ENCODE results near the gene FAM117B. TPM values are rescaled to one million over a fixed set of nuclear protein-coding genes. Genes with fewer than 3 reads are reported as not detected.

The FAM117B gene
- total RNA-seq, 1 donor from 2014 or later, result 7.1 TPM

- no peak for DNase-seq (ENCODE audit: low read depth)
- TF ChIP-seq CTCF (conservative IDR thresholded peaks at IDR 0.05; ENCODE audit: low read depth, low read length), result no peak
- H3K4me3 ChIP-seq (ENCODE audit: low read depth, low read length), result no peak overlapping the region
Observed at GRCh38 chr2:202679980-202680379, 45.2 kb downstream of the FAM117B start.

- TF ChIP-seq CTCF (conservative IDR thresholded peaks at IDR 0.05; ENCODE audit: low read depth, low read length), result no peak
- no peak overlapping the region for H3K4me3 ChIP-seq (ENCODE audit: low read depth, low read length)
- DNase-seq (ENCODE audit: low read depth), result no peak
Observed at GRCh38 chr2:202680512-202680911, 45.7 kb downstream of the FAM117B start.

DNA sequence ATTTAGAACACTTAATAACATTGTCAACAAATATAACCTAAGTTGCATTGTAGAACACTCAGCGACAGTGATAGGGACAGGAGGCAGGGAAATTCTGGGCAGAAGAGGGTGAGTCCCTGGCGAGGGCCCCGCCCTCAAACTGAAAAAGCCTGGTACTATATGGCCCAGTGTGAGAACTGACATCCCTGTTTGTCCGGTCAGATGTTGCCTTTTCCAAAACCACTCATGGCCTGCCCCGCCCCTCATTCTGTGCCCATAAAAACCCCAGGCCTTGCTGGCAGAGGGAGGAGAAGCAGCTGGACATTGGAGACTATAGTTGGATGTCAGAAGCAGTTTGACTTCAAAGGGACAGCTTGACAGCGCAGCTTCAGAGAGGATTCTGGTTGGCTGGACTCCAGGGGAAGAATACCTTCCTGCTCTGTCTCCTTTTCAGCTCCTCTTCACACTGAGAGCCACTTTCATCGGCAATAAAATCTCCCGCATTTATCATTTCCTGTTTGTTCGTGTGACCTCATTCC is 47.0 kb downstream of the FAM117B start:
- no peak overlapping the region for H3K4me3 ChIP-seq (ENCODE audit: low read depth, low read length)
- no peak for DNase-seq (ENCODE audit: low read depth)
- TF ChIP-seq CTCF (conservative IDR thresholded peaks at IDR 0.05; ENCODE audit: low read depth, low read length), result no peak

- TF ChIP-seq CTCF (conservative IDR thresholded peaks at IDR 0.05; ENCODE audit: low read depth, low read length), result no peak
- DNase-seq (ENCODE audit: low read depth), result no peak
- no peak overlapping the region for H3K4me3 ChIP-seq (ENCODE audit: low read depth, low read length)
Observed at GRCh38 chr2:202682274-202682673, 47.5 kb downstream of the FAM117B start.

DNA sequence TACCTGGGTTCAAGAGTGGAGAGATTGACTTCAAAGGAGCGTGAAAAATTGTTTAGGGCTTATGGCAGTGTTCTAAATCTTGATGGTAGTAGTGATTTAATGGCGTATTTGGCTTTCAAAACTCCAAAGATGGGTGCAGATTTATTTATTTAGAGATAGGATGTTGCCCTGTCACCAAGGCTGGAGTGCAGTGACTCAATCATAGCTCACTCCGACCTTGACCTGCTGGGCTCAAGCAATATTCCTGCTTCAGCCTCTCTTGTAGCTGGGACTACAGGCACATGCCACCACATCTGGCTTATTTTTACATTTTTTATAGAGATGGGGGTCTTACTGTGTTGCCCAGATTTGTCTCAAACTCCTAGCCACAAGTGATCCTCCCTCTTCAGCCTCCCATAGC is 52.5 kb downstream of the FAM117B start:
- no peak for DNase-seq (ENCODE audit: low read depth)
- no peak overlapping the region for H3K4me3 ChIP-seq (ENCODE audit: low read depth, low read length)
- no peak for TF ChIP-seq CTCF (conservative IDR thresholded peaks at IDR 0.05; ENCODE audit: low read depth, low read length)

GRCh38 chr2:202689459-202689858 is 54.7 kb downstream of the FAM117B start:
- no peak overlapping the region for H3K4me3 ChIP-seq (ENCODE audit: low read depth, low read length)
- TF ChIP-seq CTCF (conservative IDR thresholded peaks at IDR 0.05; ENCODE audit: low read depth, low read length), result no peak
- no peak for DNase-seq (ENCODE audit: low read depth)

- no peak for TF ChIP-seq CTCF (conservative IDR thresholded peaks at IDR 0.05; ENCODE audit: low read depth, low read length)
- no peak for DNase-seq (ENCODE audit: low read depth)
- H3K4me3 ChIP-seq (ENCODE audit: low read depth, low read length), result no peak overlapping the region
Observed at GRCh38 chr2:202689898-202690297, 55.1 kb downstream of the FAM117B start.
